Activated CD8-positive, alpha-beta memory T cell treated with anti-CD3 and anti-CD28 coated beads for 4 hours (primary cell): ENCODE data around the gene NCKAP5.
"Not testable (repeated sequence)": the region's sequence is repeated elsewhere in the genome, so short reads cannot be mapped to it uniquely, and the experiment has no call there.

ENCODE experiments used
- DNase-seq, 2 donors: peaks; one replicate each; pipeline ENCODE4 v3.0.0-alpha.2; 2020; ENCODE audit warnings: low read depth in 2 of 2

Gene NCKAP5

GRCh38 chr2:133497270-133497893 is 70.9 kb downstream of the NCKAP5 start:
- DNase-seq = no peak

GRCh38 chr2:133496501-133497269 is 71.6 kb downstream of the NCKAP5 start:
- no peak for DNase-seq

GRCh38 chr2:133495226-133495625 is 73.0 kb downstream of the NCKAP5 start:
- no peak for DNase-seq

GRCh38 chr2:133492719-133493380 is 75.4 kb downstream of the NCKAP5 start:
- no peak for DNase-seq

GRCh38 chr2:133490411-133490980 is 77.8 kb downstream of the NCKAP5 start:
- no peak for DNase-seq

GRCh38 chr2:133489641-133490410 is 78.4 kb downstream of the NCKAP5 start:
- no peak for DNase-seq

- DNase-seq = no peak
Observed at GRCh38 chr2:133489146-133489545, 79.1 kb downstream of the NCKAP5 start.

- no peak for DNase-seq
Observed at GRCh38 chr2:133486771-133487191, 81.5 kb downstream of the NCKAP5 start.

- DNase-seq = no peak
Observed at GRCh38 chr2:133485868-133486267, 82.4 kb downstream of the NCKAP5 start.

GRCh38 chr2:133484784-133485183 is 83.5 kb downstream of the NCKAP5 start:
- DNase-seq = no peak

- no peak for DNase-seq
Observed at GRCh38 chr2:133484106-133484505, 84.2 kb downstream of the NCKAP5 start.

- DNase-seq = no peak
Observed at GRCh38 chr2:133483181-133483580, 85.1 kb downstream of the NCKAP5 start.

GRCh38 chr2:133480707-133481429 is 87.4 kb downstream of the NCKAP5 start:
- DNase-seq = no peak

- DNase-seq = no peak
Observed at GRCh38 chr2:133477616-133477990, 90.7 kb downstream of the NCKAP5 start.

- no peak for DNase-seq
Observed at GRCh38 chr2:133476931-133477615, 91.2 kb downstream of the NCKAP5 start.

GRCh38 chr2:133476286-133476685 is 92.0 kb downstream of the NCKAP5 start:
- no peak for DNase-seq

GRCh38 chr2:133475610-133476009 is 92.7 kb downstream of the NCKAP5 start:
- no peak for DNase-seq

GRCh38 chr2:133470446-133470845 is 97.8 kb downstream of the NCKAP5 start:
- not testable (repeated sequence) for DNase-seq

GRCh38 chr2:133462811-133463210 is 105.5 kb downstream of the NCKAP5 start:
- DNase-seq = no peak

GRCh38 chr2:133461484-133461883 is 106.8 kb downstream of the NCKAP5 start:
- no peak for DNase-seq

- no peak for DNase-seq
Observed at GRCh38 chr2:133459590-133459989, 108.7 kb downstream of the NCKAP5 start.
